NCI-H345 (cell line): ENCODE results near the gene TTLL6.
"Not testable (repeated sequence)": the region's sequence is repeated elsewhere in the genome, so short reads cannot be mapped to it uniquely, and the experiment has no call there.

Source experiments
- DNase-seq: peaks from one replicate; lab custom pipeline; 2025; lab: John Stamatoyannopoulos, UW

The TTLL6 gene

GRCh38 chr17:48722915-48723422 lies 94.1 kb downstream of the TTLL6 start, which contains the start of gene PRAC2:
Gene PRAC2 (plus strand): TSS chr17:48723185. CDS start chr17:48724411, 1,226 bp downstream.
- DNase-seq = no peak

GRCh38 chr17:48722201-48722907 lies 94.7 kb downstream of the TTLL6 start, which contains the start of gene PRAC1:
Gene PRAC1 (minus strand): TSS chr17:48722518. CDS start chr17:48722392, 126 bp downstream.
- no peak for DNase-seq

- no peak for DNase-seq
Measured at GRCh38 chr17:48721009-48721402, 96.0 kb downstream of the TTLL6 start.

- peak; percentile 22 for DNase-seq
Measured at GRCh38 chr17:48720266-48721008, 96.6 kb downstream of the TTLL6 start.

DNA sequence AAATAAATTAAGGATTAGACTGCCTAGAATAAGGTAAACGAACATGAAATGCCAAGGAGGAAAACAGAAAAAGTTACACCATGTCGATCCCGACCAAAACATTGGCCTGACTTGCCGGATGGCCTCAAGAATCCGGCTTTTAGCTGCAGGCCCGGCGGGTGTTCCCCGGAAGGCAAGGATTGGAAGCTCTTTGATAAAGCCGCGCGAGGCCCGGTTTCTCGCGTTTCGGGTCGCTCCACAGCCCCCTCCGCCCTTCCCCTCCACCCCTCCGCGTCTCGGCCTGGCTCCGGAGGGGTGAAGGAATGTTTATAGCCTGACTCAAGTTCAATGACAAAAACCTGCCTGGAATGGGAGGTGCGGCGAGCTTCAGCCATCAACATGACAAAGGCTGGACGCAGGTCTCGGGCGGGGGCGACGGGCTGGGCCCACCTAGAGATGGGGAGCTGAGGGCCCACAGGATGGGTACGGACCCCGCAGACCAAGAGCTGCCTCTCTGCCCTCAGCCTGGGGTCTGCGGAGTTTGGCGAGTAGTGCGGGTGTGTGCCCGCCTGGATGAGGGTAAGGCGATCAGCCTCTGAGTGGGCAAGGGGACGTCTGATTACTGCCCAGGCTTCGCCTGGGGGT lies 97.3 kb downstream of the TTLL6 start:
- DNase-seq = no peak

- no peak for DNase-seq
Measured at GRCh38 chr17:48718761-48719641, 98.0 kb downstream of the TTLL6 start.

- no peak for DNase-seq
Measured at GRCh38 chr17:48718227-48718760, 98.7 kb downstream of the TTLL6 start.

DNA sequence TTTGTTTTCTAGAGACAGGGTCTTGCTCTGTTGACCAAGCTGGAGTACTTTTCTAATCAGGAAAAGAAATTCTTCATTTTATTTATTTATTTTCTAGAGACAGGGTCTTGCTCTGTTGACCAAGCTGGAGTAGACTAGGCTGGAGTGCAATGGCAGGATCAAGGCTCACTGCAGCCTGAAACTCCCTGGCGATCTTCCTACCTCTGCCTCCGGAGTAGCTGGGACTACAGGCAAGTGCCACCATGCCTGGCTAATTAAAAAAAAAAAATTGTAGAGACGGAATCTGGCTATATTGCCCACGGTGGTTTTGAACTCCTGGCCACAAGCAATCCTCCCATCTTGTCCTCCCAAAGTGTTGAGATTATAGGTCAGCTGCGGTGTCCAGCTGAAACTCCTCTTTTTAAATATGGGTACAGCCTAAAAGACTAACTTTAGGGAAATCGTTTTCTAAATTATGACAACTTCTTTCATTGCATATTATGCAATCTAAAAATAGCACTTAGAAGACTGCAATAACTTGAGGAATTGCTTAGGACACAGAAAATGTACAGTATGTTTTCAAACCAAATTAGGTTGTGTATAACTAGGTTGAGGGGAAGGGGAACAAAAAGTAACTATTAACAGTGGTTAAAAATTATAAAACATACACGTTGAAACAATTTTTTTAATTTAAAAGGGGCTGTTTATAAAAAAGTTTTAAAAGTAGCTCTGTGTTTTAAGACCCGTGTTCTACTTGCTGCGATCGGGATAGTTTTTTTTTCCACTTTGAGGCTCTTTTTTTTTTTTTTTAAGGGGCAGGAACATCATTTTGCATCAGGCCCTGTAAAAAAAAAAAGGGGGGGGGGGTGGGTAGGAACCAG lies 99.4 kb downstream of the TTLL6 start:
- DNase-seq = no peak

DNA sequence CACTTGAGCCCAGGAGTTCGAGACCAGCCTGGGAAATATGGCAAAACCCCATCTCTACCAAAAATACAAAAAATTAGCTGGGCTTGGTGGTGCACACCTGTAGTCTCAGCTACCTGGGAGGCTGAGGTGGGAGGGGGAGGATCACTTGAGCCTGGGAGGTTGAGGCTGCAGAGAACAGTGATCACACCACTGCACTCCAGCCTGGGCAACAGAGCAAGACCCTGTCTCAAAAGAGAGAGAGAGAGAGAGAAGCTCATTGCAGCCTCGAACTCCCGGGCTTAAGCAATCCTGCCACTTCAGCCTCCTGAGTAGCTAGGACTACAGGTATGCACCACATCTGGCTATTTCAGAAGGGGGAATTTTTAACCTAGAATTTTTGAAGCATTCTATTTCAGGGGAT lies 100.5 kb downstream of the TTLL6 start:
- DNase-seq = not testable (repeated sequence)

- DNase-seq = no peak
Measured at GRCh38 chr17:48715496-48716399, 101.3 kb downstream of the TTLL6 start.
